Mammary epithelial cell (primary cell): ENCODE measurements around the gene CCDC85A.

ENCODE experiments used
- EZH2 ChIP-seq: IDR thresholded peaks from 2 replicates; pipeline ENCODE4 v1.6.1; 2012; ENCODE audit warnings: low read length, inconsistent platforms, borderline replicate concordance
- TF ChIP-seq, protein P1 (sequence below), 2 donors: IDR thresholded peaks in 1 of 2; conservative IDR thresholded peaks in 1 of 2; 2 replicates each; pipeline ENCODE4 v1.5.1; 2011 to 2012; ENCODE audit warnings: inconsistent platforms in 2 of 2, low read length in 2 of 2, mild to moderate bottlenecking in 2 of 2, control low read depth in 1 of 2, low read depth in 1 of 2; ENCODE audit not compliant: insufficient read depth in 1 of 2; ENCODE audit errors: extremely low read depth in 1 of 2

DNA sequence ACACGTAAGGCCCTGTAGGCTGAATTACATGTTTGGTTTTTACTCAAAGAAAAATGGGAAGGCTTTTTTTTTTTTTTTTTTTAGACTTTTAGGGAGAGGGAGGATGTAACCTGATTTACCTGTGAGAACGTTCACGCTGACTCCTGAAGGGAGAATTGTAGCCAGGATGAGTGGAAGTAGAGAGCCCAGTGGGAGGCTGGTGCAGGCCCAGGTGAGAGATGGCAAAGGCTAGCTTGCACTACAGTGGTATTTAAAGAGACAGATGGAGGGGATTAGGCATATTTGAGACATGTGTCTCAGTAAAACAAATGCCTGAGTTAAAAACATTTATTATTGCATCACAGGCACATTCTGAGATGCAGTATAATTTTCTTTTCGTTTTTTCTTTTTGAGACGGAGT, 107.9 kb downstream of the CCDC85A start:
- TF ChIP-seq, protein P1, sequence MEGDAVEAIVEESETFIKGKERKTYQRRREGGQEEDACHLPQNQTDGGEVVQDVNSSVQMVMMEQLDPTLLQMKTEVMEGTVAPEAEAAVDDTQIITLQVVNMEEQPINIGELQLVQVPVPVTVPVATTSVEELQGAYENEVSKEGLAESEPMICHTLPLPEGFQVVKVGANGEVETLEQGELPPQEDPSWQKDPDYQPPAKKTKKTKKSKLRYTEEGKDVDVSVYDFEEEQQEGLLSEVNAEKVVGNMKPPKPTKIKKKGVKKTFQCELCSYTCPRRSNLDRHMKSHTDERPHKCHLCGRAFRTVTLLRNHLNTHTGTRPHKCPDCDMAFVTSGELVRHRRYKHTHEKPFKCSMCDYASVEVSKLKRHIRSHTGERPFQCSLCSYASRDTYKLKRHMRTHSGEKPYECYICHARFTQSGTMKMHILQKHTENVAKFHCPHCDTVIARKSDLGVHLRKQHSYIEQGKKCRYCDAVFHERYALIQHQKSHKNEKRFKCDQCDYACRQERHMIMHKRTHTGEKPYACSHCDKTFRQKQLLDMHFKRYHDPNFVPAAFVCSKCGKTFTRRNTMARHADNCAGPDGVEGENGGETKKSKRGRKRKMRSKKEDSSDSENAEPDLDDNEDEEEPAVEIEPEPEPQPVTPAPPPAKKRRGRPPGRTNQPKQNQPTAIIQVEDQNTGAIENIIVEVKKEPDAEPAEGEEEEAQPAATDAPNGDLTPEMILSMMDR (conservative IDR thresholded peaks at IDR 0.05 in 1 of 2, IDR thresholded peaks at IDR 0.05 in 1 of 2; ENCODE audit: extremely low read depth in 1 of 2, insufficient read depth in 1 of 2, low read depth in 1 of 2, low read length in 2 of 2): no peak
- TF ChIP-seq EZH2: no peak
